Right cardiac atrium (tissue), 5 donors: ENCODE measurements around the gene MAP2K5. TPM values are rescaled to one million over a fixed set of nuclear protein-coding genes. Genes with fewer than 3 reads are reported as not detected.
A peak's percentile ranks its signal among the peaks of the same experiment; 100 is the strongest.

Experiments
- ATAC-seq, 2 donors: fragments of 200-7000 bp; cut with Tn5 transposase; one replicate each; pipeline versions ENCODE4 v1.8.0 to v1.9.1; 2020; ENCODE audit warnings: moderate library complexity in 2 of 2, mild to moderate bottlenecking in 1 of 2
- DNase-seq, 3 donors: peaks; one replicate each; pipeline ENCODE4 v3.0.0-alpha.2; 2020
- H3K27ac ChIP-seq: one replicate; pipeline ENCODE4 v1.5.1; 2013; ENCODE audit warnings: mild to moderate bottlenecking, low read length, control low read depth, moderate library complexity
- H3K27me3 ChIP-seq: one replicate; pipeline ENCODE4 v1.6.1; 2013; ENCODE audit not compliant: control insufficient read depth, insufficient read depth
- H3K4me1 ChIP-seq: one replicate; pipeline ENCODE4 v1.6.1; 2013; ENCODE audit warnings: low read length; ENCODE audit not compliant: control insufficient read depth, insufficient read depth
- H3K4me3 ChIP-seq: one replicate; pipeline ENCODE4 v1.5.1; 2013; ENCODE audit warnings: low read length, control low read depth
- H3K9me3 ChIP-seq: one replicate; pipeline ENCODE4 v1.6.1; 2013; ENCODE audit warnings: low read length; ENCODE audit not compliant: control insufficient read depth
- WGBS: extraction: QIAGEN DNeasy Blood & Tissue Kit; methylation state at CpG from one replicate; pipeline ENCODE4 v1.1.7; 2013; 5-methylcytosine and 5-hydroxymethylcytosine counted together
- intact Hi-C, 4 donors: fragments of 100-400 bp; cut with DNase I; formaldehyde crosslinking; loops; one replicate each; pipeline versions ENCODE4 v1.11.0 to v1.14.0; 2022 to 2023
- polyA plus RNA-seq: library from polyadenylated mRNA; stranded (reverse); fragments of 200-250 nt; gene quantifications from one replicate; pipeline ENCODE4 v1.2.3, GENCODE V29; 2013
- total RNA-seq, 4 donors: library from RNA; stranded (reverse); fragmentation: NEBNext Ultra II Directional; extraction: Animal tissue kit (Norgen Biotek cat#: 25700); gene quantifications; one replicate each; pipeline ENCODE4 v1.2.1, GENCODE V29; 2021
- donor health status: healthy with polysubstance abuse.
- donor health status: DM: no; HTN: yes; CAD: no.
- donor health status: DM: no; HTN: no; CAD: no.
- donor health status: DM: no; HTN: yes; CAD: no; lungs with severe emphysema.
- donor health status: DM: yes; HTN: yes; CAD: no.

MAP2K5 gene
- total and polyA plus RNA-seq, 5 donors: 9.0 to 16.6 (median 14.9) TPM

- Histone ChIP-seq H3K27ac (no peak overlapping the region), H3K9me3 (no peaks in the 10 kb centered on the region), H3K27me3 (no peaks in the 10 kb centered on the region), H3K4me3 (no peak overlapping the region), H3K4me1 (no peaks in the 10 kb centered on the region)
- ATAC-seq (no peak), DNase-seq (no peak)
- intact Hi-C loops: no loop called here
- WGBS: 88% methylated on average over 7 of the region's 7 CpGs
These were observed 220.3 kb downstream of the MAP2K5 start for GRCh38 chr15:67762610-67763368.

- Histone ChIP-seq H3K4me1 (no peaks in the 10 kb centered on the region), H3K4me3 (no peak overlapping the region), H3K27me3 (no peaks in the 10 kb centered on the region), H3K27ac (no peak overlapping the region), H3K9me3 (no peaks in the 10 kb centered on the region)
- DNase-seq: no peak
- ATAC-seq: no peak
- intact Hi-C loops: no loop called here
- 93% methylated on average over 2 of the region's 2 CpGs for WGBS
These were observed 223.2 kb downstream of the MAP2K5 start for GRCh38 chr15:67765701-67766100.

GRCh38 chr15:67766968-67767367, 224.5 kb downstream of the MAP2K5 start:
- Histone ChIP-seq H3K9me3 (no peaks in the 10 kb centered on the region), H3K27me3 (no peaks in the 10 kb centered on the region), H3K4me3 (no peak overlapping the region), H3K4me1 (no peaks in the 10 kb centered on the region), H3K27ac (no peak overlapping the region)
- 64% methylated on average over 2 of the region's 2 CpGs for WGBS
- DNase-seq (no peak), ATAC-seq (no peak)
- intact Hi-C loops: no loop called here

GRCh38 chr15:67768313-67768977, 225.9 kb downstream of the MAP2K5 start:
- intact Hi-C loops: no loop called here
- H3K27ac ChIP-seq: no peak overlapping the region
- no peaks in the 10 kb centered on the region for H3K9me3 ChIP-seq
- H3K4me1 ChIP-seq: no peaks in the 10 kb centered on the region
- no peak for ATAC-seq
- no peak overlapping the region for H3K4me3 ChIP-seq
- no peaks in the 10 kb centered on the region for H3K27me3 ChIP-seq
- WGBS: 91% methylated on average over 7 of the region's 7 CpGs
- no peak for DNase-seq

GRCh38 chr15:67769497-67770357, 227.2 kb downstream of the MAP2K5 start:
- Histone ChIP-seq H3K4me3 (no peak overlapping the region), H3K9me3 (no peaks in the 10 kb centered on the region), H3K27me3 (no peaks in the 10 kb centered on the region), H3K27ac (no peak overlapping the region), H3K4me1 (no peaks in the 10 kb centered on the region)
- intact Hi-C loops: no loop called here
- 91% methylated on average over 13 of the region's 13 CpGs for WGBS
- ATAC-seq (no peak), DNase-seq (no peak)

- Histone ChIP-seq H3K27ac (no peak overlapping the region), H3K9me3 (no peaks in the 10 kb centered on the region), H3K4me1 (no peaks in the 10 kb centered on the region), H3K4me3 (no peak overlapping the region), H3K27me3 (no peaks in the 10 kb centered on the region)
- no peak for DNase-seq
- WGBS: 97% methylated on average over 3 of the region's 3 CpGs
- intact Hi-C loops: no loop called here
- ATAC-seq: no peak
These were observed 227.8 kb downstream of the MAP2K5 start for GRCh38 chr15:67770358-67770628.

GRCh38 chr15:67771189-67771800, 228.8 kb downstream of the MAP2K5 start:
- Histone ChIP-seq H3K27me3 (no peaks in the 10 kb centered on the region), H3K4me3 (no peak overlapping the region), H3K27ac (no peak overlapping the region), H3K4me1 (no peaks in the 10 kb centered on the region), H3K9me3 (no peaks in the 10 kb centered on the region)
- 53% methylated on average over 7 of the region's 7 CpGs for WGBS
- intact Hi-C loops: no loop called here
- DNase-seq (no peak), ATAC-seq (no peak)

- H3K4me3 ChIP-seq: no peak overlapping the region
- WGBS: 97% methylated on average over 3 of the region's 3 CpGs
- intact Hi-C loops: no loop called here
- H3K9me3 ChIP-seq: no peaks in the 10 kb centered on the region
- ATAC-seq (no peak), DNase-seq (peak in 1 of 3 donors; percentile 14)
- no peaks in the 10 kb centered on the region for H3K4me1 ChIP-seq
- no peak overlapping the region for H3K27ac ChIP-seq
- no peaks in the 10 kb centered on the region for H3K27me3 ChIP-seq
These were observed 232.1 kb downstream of the MAP2K5 start for GRCh38 chr15:67774626-67775025.

GRCh38 chr15:67775250-67775649, 232.7 kb downstream of the MAP2K5 start:
- intact Hi-C loops: no loop called here
- Histone ChIP-seq H3K9me3 (no peaks in the 10 kb centered on the region), H3K27me3 (no peaks in the 10 kb centered on the region), H3K4me3 (no peak overlapping the region), H3K4me1 (no peaks in the 10 kb centered on the region), H3K27ac (no peak overlapping the region)
- ATAC-seq: no peak
- DNase-seq: no peak
- whole genome bisulfite sequencing: 90% methylated on average over 2 of the region's 2 CpGs

GRCh38 chr15:67775998-67776397, 233.5 kb downstream of the MAP2K5 start:
- Histone ChIP-seq H3K9me3 (no peaks in the 10 kb centered on the region), H3K4me1 (no peaks in the 10 kb centered on the region), H3K27me3 (no peaks in the 10 kb centered on the region), H3K4me3 (no peak overlapping the region), H3K27ac (no peak overlapping the region)
- DNase-seq (no peak), ATAC-seq (no peak)
- intact Hi-C loops: no loop called here
- WGBS: 96% methylated on average over 3 of the region's 3 CpGs

- no peaks in the 10 kb centered on the region for H3K4me1 ChIP-seq
- intact Hi-C loops: no loop called here
- ATAC-seq (no peak), DNase-seq (no peak)
- H3K27ac ChIP-seq: no peak overlapping the region
- H3K27me3 ChIP-seq: no peaks in the 10 kb centered on the region
- 82% methylated on average over 3 of the region's 3 CpGs for WGBS
- no peaks in the 10 kb centered on the region for H3K9me3 ChIP-seq
- H3K4me3 ChIP-seq: no peak overlapping the region
These were observed 234.1 kb downstream of the MAP2K5 start for GRCh38 chr15:67776600-67776999.
